K562 (cell line): ENCODE measurements around the gene FAM219B.

Experiments used
- CTCF ChIP-seq, 3 experiments: IDR thresholded peaks in 2 of 3; conservative IDR thresholded peaks in 1 of 3; 2 replicates each; pipeline ENCODE4 v1.5.1; 2011 to 2012; ENCODE audit warnings: low read length in 3 of 3, mild to moderate bottlenecking in 3 of 3, control low read depth in 2 of 3, improper control_type of control experiment in 1 of 3, inconsistent platforms in 1 of 3, low read depth in 1 of 3, mixed read lengths in 1 of 3, moderate library complexity in 1 of 3; ENCODE audit not compliant: insufficient read depth in 2 of 3
- DEAF1 ChIP-seq: fragments of 450-650 bp; formaldehyde crosslinking; IDR thresholded peaks from 2 replicates; pipeline ENCODE4 v1.4.0; 2020; ENCODE audit warnings: mild to moderate bottlenecking, moderate library complexity
- EZH2 ChIP-seq: IDR thresholded peaks from 2 replicates; pipeline ENCODE4 v1.6.1; 2012; ENCODE audit warnings: low read depth, mild to moderate bottlenecking, inconsistent platforms, low read length, borderline replicate concordance
- TF ChIP-seq, protein P1 (sequence below), 2 experiments: fragments of 450-650 bp; formaldehyde crosslinking in 1 of 2; IDR thresholded peaks; 2 replicates each; pipeline versions ENCODE4 v1.4.0 to v1.6.1; 2014 to 2020; ENCODE audit warnings: mild to moderate bottlenecking in 2 of 2, borderline replicate concordance in 1 of 2, low read depth in 1 of 2

DNA sequence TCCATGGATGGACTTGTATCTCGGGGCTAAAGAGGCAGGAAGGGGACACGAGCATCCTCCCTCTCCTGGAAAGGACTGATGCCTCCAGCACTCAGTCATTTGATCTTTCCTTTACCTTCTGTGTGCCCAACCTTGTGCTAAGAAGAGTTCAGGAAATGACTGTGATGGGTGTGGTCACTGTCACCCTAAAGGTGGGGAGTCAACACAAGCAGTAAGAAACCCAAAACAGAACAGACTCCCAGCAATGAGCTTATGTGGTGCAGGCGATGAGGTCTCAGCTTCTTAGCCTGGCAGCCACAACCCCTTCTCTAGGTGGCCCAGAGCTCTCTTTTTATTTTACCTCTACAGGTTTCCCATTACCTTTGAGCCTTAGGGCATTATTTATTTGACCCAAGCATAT is 13.0 kb downstream of the FAM219B start:
- TF ChIP-seq, protein P1, sequence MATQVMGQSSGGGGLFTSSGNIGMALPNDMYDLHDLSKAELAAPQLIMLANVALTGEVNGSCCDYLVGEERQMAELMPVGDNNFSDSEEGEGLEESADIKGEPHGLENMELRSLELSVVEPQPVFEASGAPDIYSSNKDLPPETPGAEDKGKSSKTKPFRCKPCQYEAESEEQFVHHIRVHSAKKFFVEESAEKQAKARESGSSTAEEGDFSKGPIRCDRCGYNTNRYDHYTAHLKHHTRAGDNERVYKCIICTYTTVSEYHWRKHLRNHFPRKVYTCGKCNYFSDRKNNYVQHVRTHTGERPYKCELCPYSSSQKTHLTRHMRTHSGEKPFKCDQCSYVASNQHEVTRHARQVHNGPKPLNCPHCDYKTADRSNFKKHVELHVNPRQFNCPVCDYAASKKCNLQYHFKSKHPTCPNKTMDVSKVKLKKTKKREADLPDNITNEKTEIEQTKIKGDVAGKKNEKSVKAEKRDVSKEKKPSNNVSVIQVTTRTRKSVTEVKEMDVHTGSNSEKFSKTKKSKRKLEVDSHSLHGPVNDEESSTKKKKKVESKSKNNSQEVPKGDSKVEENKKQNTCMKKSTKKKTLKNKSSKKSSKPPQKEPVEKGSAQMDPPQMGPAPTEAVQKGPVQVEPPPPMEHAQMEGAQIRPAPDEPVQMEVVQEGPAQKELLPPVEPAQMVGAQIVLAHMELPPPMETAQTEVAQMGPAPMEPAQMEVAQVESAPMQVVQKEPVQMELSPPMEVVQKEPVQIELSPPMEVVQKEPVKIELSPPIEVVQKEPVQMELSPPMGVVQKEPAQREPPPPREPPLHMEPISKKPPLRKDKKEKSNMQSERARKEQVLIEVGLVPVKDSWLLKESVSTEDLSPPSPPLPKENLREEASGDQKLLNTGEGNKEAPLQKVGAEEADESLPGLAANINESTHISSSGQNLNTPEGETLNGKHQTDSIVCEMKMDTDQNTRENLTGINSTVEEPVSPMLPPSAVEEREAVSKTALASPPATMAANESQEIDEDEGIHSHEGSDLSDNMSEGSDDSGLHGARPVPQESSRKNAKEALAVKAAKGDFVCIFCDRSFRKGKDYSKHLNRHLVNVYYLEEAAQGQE (IDR thresholded peaks at IDR 0.05; ENCODE audit: borderline replicate concordance): no peak
- TF ChIP-seq, protein P1 (CRISPR knock-in tag; IDR thresholded peaks at IDR 0.05; ENCODE audit: low read depth): no peak
- TF ChIP-seq CTCF (IDR thresholded peaks at IDR 0.05 in 2 of 3, conservative IDR thresholded peaks at IDR 0.05 in 1 of 3; ENCODE audit: insufficient read depth in 2 of 3, low read depth in 1 of 3, low read length in 3 of 3): no peak
- no peak for TF ChIP-seq EZH2
- TF ChIP-seq DEAF1 (CRISPR knock-in tag): no peak
